Nucleus accumbens (tissue), 56 donors: ENCODE data around the gene TAX1BP3.
A peak's percentile ranks its signal among the peaks of the same experiment; 100 is the strongest.

Experiments
- DNase-seq, 56 donors: peaks; one replicate each; lab custom pipeline; 2025; lab: John Stamatoyannopoulos, UW

Gene TAX1BP3

DNA sequence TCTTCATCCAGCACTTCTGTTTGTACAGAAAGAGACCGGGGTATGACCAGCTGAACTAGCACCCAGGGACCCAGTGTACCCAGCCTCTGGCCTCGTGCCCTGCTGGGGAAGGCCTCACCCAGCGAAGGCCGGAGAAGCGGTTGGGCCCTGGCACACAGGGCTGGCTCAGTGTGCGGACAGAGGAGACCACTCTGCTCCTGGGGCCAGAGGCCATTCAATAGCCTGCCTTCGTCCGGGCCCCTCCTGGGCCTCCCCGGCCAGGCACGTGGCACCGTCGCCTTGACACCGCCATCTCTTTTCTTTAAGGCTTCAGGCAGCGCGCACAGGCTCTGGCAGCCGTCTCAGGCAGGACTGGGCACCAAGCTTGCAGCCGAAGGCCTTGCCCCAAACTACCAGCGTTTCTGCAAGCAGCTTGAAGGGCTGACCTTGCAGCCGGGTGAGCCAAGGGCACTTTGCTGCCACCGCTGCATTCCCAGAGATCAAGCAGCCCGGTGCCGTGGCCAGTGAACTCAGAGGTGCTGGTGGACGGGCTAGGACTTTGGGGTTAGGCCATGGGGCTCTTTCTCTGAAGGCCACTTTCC is 8.0 kb downstream of the TAX1BP3 start:
- DNase-seq: peak in 18 of 56 donors; percentile 7 to 63 (median 35)

- DNase-seq: peak in 30 of 56 donors; percentile 17 to 75 (median 36)
Measured at GRCh38 chr17:3659541-3660111, 8.8 kb downstream of the TAX1BP3 start.

GRCh38 chr17:3658784-3659449 is 9.5 kb downstream of the TAX1BP3 start:
- no peak for DNase-seq

DNA sequence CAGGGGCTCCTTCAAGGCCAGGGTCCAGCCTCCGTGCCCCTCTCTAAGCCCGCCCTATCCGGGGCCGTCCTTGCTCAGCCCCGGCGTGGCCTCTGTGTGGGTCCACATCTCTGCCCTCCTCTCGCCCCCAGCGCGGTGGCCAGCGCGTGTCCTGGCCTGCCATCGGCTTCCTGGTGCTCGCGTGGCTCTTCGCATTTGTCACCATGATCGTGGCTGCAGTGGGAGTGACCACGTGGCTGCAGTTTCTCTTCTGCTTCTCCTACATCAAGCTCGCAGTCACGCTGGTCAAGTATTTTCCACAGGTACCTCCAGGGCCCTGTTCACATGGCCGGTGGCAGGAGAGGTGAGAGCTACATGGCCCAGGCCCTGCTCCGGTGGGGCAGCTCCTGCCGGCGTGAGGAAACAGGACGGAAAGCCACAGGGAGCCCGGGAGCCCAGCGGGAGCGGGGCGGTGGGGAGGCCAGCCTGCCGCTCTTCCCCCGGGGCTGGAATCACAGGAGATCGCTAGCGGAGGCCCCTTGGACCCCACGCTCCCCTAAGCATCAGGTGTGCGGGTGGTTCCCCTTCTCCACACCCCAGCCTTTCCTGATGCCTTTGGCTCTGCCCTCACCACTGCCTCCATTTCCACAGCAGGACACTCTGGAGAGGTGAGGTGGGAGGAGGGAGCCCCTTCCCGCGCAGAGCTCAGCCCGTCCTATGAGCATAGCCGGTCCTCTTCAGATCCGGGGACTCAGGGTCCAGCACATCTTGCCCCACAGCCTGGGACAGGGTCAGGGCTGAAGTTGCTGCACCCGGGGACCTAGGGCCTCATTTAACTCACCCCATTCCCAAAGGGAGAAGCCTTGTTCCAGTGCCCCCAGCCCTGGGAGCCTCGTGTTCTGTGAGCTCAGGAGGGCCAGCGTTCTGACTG is 10.2 kb downstream of the TAX1BP3 start:
- peak in 1 of 56 donors; percentile 22 for DNase-seq

DNA sequence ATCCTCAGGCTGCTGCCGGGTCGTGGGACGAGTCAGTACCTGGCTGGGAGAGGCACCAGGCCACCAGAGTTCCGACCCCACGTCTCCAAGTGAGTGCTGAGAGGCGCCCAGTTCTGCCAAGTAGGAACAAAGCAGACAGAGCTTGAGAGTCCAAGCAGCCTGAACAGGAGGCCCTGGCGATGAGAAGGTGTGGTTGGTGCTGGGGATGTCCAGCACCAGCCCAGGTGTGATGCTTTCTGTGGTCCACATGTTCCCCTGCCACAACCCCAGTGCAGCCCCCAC is 10.8 kb downstream of the TAX1BP3 start:
- no peak for DNase-seq

DNA sequence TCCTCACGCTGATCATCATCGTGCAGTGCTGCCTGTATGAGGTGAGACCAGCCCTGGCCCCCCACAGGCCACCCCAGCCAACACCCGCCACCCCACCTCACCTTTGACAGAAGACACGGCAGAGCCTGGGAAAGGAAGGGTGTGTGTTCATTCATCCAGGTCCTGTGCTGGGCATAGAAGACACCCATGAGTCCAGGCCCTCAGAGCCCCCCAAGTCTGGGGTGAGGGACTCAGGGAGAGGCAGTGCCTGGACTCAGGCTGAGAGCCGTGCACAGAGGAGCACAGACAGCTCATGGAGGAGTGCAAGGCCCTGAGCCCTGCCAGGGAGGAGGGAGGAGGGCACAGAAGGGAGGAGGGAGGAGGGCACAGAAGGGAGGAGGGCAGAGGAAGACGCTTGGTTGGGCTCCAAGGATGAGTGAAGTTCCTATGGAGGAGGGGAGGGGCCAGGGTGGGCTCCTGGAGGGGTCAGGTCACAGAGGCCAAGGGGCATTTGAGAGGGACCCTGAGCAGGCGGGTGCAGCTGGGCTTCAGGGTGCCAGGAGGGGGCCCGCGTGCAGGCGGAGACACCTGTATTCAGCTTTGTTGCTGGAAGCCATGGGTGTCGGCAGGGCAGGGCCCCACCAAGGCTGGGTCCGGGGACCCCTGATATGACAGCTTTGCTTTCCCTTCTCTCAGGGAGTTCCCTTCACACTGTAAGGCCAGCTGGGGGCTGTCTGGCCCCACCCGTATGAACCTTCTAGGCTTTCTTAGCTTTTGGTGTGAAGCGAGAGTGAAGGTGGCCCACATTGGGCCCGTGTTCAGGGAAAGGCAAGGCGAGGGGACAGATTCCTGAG is 11.4 kb downstream of the TAX1BP3 start:
- DNase-seq: no peak

DNA sequence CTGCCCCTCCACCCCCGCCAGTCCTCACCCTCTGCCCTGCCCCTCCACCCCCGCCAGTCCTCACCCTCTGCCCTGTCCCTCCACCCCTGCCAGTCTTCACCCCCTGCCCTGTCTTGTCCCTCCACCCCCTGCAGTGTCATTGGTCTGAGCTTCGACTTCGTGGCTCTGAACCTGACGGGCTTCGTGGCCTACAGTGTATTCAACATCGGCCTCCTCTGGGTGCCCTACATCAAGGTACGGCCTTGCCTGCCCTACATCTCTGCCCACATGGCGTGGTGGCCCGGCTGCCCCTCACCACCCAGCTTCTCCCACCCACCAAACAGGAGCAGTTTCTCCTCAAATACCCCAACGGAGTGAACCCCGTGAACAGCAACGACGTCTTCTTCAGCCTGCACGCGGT is 12.0 kb downstream of the TAX1BP3 start:
- DNase-seq: no peak

GRCh38 chr17:3655766-3656165 is 12.6 kb downstream of the TAX1BP3 start:
- no peak for DNase-seq

DNA sequence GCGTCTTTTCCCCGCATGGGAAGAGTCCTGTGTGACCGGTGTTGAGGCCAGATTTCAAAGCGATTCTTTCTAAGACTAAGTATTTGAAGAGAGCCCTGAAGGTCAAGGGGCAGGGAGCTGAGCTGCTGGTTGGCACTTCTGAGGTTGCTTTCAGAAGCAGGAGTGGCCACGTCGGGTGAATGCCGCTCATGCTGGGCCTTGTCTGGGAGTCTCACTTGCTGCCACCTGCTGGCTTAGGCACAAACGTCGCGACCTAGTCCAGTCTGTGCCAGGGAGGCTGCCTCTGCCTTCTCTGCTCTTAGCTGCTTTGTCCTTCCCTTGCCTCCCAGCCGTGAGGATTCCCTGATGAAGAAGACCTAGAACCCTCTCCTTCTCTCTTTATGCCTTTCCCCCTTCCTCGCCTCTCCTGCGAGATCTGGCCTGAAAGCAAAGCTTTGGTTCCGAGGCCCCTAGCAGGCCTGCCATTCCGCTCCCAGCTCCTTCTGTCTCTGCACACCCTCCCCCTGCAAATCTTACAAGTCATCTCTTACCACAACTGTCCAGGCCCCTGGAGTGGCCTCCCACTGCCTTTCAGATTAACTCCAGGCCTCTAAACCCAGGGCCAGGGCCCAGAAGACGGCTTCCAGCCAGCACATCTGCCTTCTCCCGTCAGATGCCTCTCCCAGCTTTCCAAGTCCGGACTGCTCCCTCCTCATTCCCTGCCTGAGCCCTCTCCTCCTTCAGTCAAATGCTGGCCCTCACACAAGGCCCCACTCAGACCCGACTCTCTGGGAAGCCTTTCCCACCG is 20.4 kb downstream of the TAX1BP3 start:
- DNase-seq: peak in 44 of 56 donors; percentile 14 to 78 (median 50)

DNA sequence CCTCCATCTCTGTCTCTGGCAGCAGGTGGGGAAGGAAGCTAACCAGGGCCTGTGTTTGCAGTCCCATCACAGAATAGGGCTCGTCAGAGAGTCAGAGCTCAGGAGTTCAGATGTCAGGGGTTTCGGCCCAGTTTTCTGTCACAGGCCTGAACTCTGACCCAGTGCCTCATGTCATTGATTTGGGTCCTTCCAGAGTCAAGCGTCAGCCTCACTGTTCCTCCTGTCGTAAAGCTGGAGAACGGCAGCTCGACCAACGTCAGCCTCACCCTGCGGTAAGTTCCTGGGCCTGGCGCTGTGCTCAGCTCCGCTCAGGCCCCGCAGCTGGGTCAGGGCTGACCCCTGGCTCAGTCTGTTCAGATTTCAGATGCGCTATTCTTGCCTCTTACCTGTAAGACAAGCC is 21.1 kb downstream of the TAX1BP3 start:
- DNase-seq: no peak

DNA sequence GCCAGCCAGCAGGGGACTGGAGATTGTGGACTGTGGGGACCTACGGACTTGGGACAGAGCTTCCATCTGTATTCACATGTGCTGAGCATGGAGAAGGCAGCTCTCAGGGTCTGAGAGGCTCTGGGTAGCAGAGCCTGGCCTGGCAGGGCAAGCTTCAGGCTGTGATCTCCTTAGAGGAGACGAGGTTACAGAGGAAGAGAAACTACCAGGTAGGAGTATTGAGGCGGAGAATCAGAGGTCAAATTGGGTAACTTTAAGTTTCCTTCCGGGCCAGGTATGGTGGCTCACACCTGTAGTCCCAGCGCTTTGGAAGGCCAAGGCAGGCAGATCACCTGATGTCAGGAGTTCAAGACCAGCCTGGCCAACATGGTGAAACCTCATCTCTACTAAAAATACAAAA is 23.1 kb downstream of the TAX1BP3 start:
- no peak for DNase-seq

DNA sequence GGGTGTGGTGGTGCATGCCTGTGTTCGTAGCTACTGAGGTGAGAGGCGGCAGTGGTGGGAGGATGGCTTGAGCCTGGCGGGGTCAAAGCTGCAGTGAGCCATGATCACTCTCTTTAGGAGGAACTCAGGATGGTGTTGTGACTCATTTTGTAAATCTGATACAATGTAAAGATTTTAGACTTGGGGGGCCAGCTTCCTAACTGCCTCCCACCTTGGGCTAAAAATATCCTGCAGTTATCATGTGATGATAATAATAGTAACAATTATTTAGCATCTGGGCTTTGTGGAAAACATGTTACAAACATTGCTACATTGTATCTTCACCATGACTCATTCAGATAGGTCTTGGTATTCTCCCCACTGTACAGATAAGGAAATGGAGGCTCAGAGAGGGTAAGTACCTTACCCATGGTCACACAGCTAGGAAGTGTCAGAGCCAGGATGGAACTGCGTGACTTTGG is 24.5 kb downstream of the TAX1BP3 start:
- no peak for DNase-seq

DNA sequence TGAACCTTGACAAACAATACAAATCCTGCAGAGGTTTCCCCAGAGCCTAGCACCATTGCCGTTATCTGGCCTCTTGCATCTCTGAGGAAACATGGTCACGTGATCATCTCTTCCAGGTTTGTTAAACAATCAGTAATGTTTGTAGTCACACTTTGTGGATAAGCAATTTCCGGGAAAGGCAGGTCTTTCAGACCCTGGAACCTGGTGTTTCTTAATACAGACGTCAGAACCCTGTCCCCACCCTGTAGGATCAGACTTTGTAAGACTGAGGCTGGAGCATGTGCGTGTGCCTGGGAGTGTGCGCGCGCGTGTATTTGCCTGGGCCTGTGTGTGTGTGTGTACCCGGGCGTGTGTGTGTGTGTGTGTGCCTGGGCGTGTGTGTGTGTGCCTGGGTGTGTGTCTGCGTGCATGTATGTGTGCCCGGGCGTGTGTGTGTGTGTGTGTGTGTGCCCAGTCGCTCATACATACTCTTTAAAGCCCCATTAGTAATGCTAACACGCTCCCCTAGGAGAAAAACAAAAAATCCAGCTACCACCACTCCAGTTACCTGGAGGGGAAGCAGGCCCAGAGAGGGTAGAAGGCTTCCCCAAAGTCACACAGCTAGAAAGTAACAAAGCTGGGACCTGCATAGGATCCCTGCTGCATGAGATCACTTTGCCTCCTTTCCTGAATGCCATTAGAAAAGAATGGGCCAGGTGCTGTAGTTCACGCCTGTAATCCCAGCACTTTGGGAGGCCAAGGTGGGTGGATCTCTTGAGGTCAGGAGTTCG is 26.5 kb downstream of the TAX1BP3 start:
- DNase-seq: no peak

DNA sequence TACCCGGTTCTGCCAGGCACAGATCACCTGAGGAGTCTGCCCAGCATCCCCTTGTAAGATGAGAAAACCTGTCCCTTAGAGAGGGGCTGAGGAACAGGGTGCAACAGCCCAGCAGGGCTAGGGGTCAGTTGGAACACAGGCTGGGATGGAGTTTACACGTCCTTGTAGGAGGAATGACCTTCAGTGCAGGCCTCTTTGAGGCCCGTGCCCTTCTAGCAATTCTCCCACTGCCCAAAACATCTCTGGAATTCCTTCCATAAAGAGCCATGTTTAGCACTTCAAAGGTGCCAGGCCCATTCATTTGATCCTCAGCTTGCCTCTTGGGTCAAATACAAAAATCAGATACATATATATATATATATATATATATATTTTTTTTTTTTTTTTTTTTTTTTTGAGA is 27.4 kb downstream of the TAX1BP3 start:
- no peak for DNase-seq

- DNase-seq: no peak
Measured at GRCh38 chr17:3639981-3640596, 28.3 kb downstream of the TAX1BP3 start.

- peak in 4 of 56 donors; percentile 22 to 57 (median 38) for DNase-seq
Measured at GRCh38 chr17:3636908-3637373, 31.4 kb downstream of the TAX1BP3 start.

GRCh38 chr17:3636154-3636907 is 32.0 kb downstream of the TAX1BP3 start, which contains the start of the genes CTNS and SHPK:
CTNS (plus strand) TSS chr17:3636760; CDS start chr17:3640207, 3,447 bp downstream.
SHPK (minus strand) TSS chr17:3636250; CDS start chr17:3636219, 31 bp downstream.
- DNase-seq: peak; percentile 68 to 98 (median 96)
